ENCODE results near the gene CNN3. TPM values are rescaled to one million over a fixed set of nuclear protein-coding genes. Genes with fewer than 3 reads are reported as not detected.

Gene CNN3
- total RNA-seq, 2 experiments from 2014 or later, result 12.8 to 12.9 TPM

- peaks cover 2% of the 10 kb centered on the region for H3K27me3 Mint-ChIP-seq
- TF ChIP-seq CTCF (IDR thresholded peaks at IDR 0.05), result no peak
- no peaks in the 10 kb centered on the region for H3K9me3 Mint-ChIP-seq
- peaks cover 3% of the 10 kb centered on the region for H3K4me1 Mint-ChIP-seq (ENCODE audit: low read depth)
- DNase-seq (no peak), ATAC-seq (no peak)
- peaks cover 2% of the 10 kb centered on the region for H3K36me3 Mint-ChIP-seq (ENCODE audit: low read depth)
- H3K4me3 Mint-ChIP-seq, result no peak overlapping the region
- no peak overlapping the region for H3K27ac Mint-ChIP-seq
- intact Hi-C loops (cut with micrococcal nuclease), result no loop called here
- POLR2A ChIA-PET, result no interaction called here
- CTCF ChIA-PET, result interaction anchor here (2.8 kb wide), 1 partner anchor 83 kb away, joined by 8 read pairs; no protein-coding TSS in a partner anchor
These were observed 10.9 kb upstream of the CNN3 start for GRCh38 chr1:94937820-94938219.

GRCh38 chr1:94936861-94937620 lies 10.1 kb upstream of the CNN3 start:
- POLR2A ChIA-PET, result no interaction called here
- Mint-ChIP-seq H3K27me3 (peaks cover 2% of the 10 kb centered on the region), H3K4me3 (no peak overlapping the region), H3K27ac (no peak overlapping the region), H3K36me3 (ENCODE audit: low read depth) (peaks cover 2% of the 10 kb centered on the region), H3K4me1 (ENCODE audit: low read depth) (peaks cover 3% of the 10 kb centered on the region), H3K9me3 (no peaks in the 10 kb centered on the region)
- ATAC-seq (no peak), DNase-seq (no peak)
- CTCF ChIA-PET, result no interaction called here
- intact Hi-C loops (cut with micrococcal nuclease), result no loop called here
- TF ChIP-seq CTCF (IDR thresholded peaks at IDR 0.05), result no peak

GRCh38 chr1:94935476-94935875 lies 8.6 kb upstream of the CNN3 start:
- ATAC-seq (no peak), DNase-seq (no peak)
- ChIA-PET CTCF (interaction anchor here (2.4 kb wide), 1 partner anchor 108 kb away, joined by 7 read pairs; no protein-coding TSS in a partner anchor), POLR2A (interaction anchor here (1.1 kb wide), 1 partner anchor 9 kb away, joined by 3 read pairs; no protein-coding TSS in a partner anchor)
- no peaks in the 10 kb centered on the region for H3K9me3 Mint-ChIP-seq
- no peak overlapping the region for H3K27ac Mint-ChIP-seq
- H3K4me3 Mint-ChIP-seq, result no peak overlapping the region
- no peaks in the 10 kb centered on the region for H3K36me3 Mint-ChIP-seq (ENCODE audit: low read depth)
- no peak for TF ChIP-seq CTCF (IDR thresholded peaks at IDR 0.05)
- intact Hi-C loops (cut with micrococcal nuclease), result no loop called here
- peaks cover 3% of the 10 kb centered on the region for H3K4me1 Mint-ChIP-seq (ENCODE audit: low read depth)
- H3K27me3 Mint-ChIP-seq, result peaks cover 2% of the 10 kb centered on the region

- CTCF ChIA-PET, result interaction anchor here (2.4 kb wide), 1 partner anchor 109 kb away, joined by 7 read pairs; no protein-coding TSS in a partner anchor
- Mint-ChIP-seq H3K27ac (no peak overlapping the region), H3K9me3 (no peaks in the 10 kb centered on the region), H3K4me3 (no peak overlapping the region), H3K36me3 (ENCODE audit: low read depth) (no peaks in the 10 kb centered on the region), H3K4me1 (ENCODE audit: low read depth) (peaks cover 3% of the 10 kb centered on the region), H3K27me3 (peaks cover 2% of the 10 kb centered on the region)
- DNase-seq (no peak), ATAC-seq (no peak)
- intact Hi-C loops (cut with micrococcal nuclease), result no loop called here
- POLR2A ChIA-PET, result no interaction called here
- TF ChIP-seq CTCF (IDR thresholded peaks at IDR 0.05), result no peak
These were observed 8.1 kb upstream of the CNN3 start for GRCh38 chr1:94935034-94935433.

GRCh38 chr1:94934551-94934950 lies 7.6 kb upstream of the CNN3 start:
- ATAC-seq (no peak), DNase-seq (no peak)
- Mint-ChIP-seq H3K27ac (no peak overlapping the region), H3K9me3 (no peaks in the 10 kb centered on the region), H3K36me3 (ENCODE audit: low read depth) (no peaks in the 10 kb centered on the region), H3K27me3 (peaks cover 2% of the 10 kb centered on the region), H3K4me1 (ENCODE audit: low read depth) (peaks cover 3% of the 10 kb centered on the region), H3K4me3 (no peak overlapping the region)
- POLR2A ChIA-PET, result no interaction called here
- TF ChIP-seq CTCF (IDR thresholded peaks at IDR 0.05), result no peak
- intact Hi-C loops (cut with micrococcal nuclease), result no loop called here
- CTCF ChIA-PET, result interaction anchor here (2.4 kb wide), 1 partner anchor 109 kb away, joined by 7 read pairs; no protein-coding TSS in a partner anchor

All from activated CD8-positive, alpha-beta T cell treated with anti-CD3 and anti-CD28 coated beads for 36 hours (primary cell).